Esophagus squamous epithelium (tissue), 4 donors: ENCODE data around the gene CD163L1.

Experiments
- CTCF ChIP-seq, 6 experiments: fragments of 450-650 bp in 4 of 6; fragments of 200-600 bp in 2 of 6; sonication (generic) in 2 of 6; IDR thresholded peaks; one replicate each; pipeline ENCODE4 v1.5.1; 2016 to 2019; ENCODE audit warnings: antibody characterized with exemption in 6 of 6, mild to moderate bottlenecking in 4 of 6, moderate library complexity in 4 of 6
- POLR2A ChIP-seq, 4 donors: fragments of 450-650 bp; IDR thresholded peaks; one replicate each; pipeline ENCODE4 v1.6.1; 2017; ENCODE audit warnings: antibody characterized with exemption in 4 of 4, mild to moderate bottlenecking in 4 of 4, moderate library complexity in 3 of 4

DNA sequence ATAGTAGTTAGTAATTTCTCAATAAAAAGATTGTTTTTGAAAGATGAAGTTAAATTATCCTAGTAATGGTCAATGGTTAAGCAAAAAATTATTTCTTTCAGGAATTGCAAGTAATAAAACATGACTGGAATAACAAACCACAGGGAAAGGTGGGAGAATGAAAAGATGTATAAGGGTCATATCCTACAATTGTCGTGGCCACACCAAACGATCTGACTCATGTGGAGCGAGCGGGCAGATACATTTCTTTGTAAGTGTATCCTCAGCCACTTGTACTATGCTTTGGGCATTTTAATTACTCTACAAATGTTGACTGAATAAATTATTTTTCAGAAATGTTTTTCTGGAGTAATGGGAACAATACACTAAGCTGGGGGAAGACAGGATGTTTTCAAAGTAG lies 94.5 kb downstream of the CD163L1 start:
- TF ChIP-seq CTCF (IDR thresholded peaks at IDR 0.05): no peak
- no peak for TF ChIP-seq POLR2A (IDR thresholded peaks at IDR 0.05)
